ENCODE results near the gene DCST2. TPM values are rescaled to one million over a fixed set of nuclear protein-coding genes. Genes with fewer than 3 reads are reported as not detected.
A peak's percentile ranks its signal among the peaks of the same experiment; 100 is the strongest.

Gene DCST2
- total and polyA plus RNA-seq, 7 donors: 0.27 to 2.0 (median 0.43) TPM; not detected in 3

GRCh38 chr1:154999571-155000410 lies 33.8 kb downstream of the DCST2 start:
- intact Hi-C loops (cut with DNase I): loop anchor here (2.0 to 5.0 kb wide), 3 partner anchors 37 to 63 kb away; partner anchors contain the start of genes ADAM15, PMVK and PYGO2

GRCh38 chr1:154998818-154999570 lies 34.6 kb downstream of the DCST2 start:
- 10% methylated on average over 40 of the region's 40 CpGs for WGBS, 2 donors
- H3K4me3 ChIP-seq: peak overlapping the region; percentile 73 to 94 (median 81)
- H3K27ac ChIP-seq: peak overlapping the region; percentile 96 to 99 (median 98)
- H3K9me3 ChIP-seq: no peaks in the 10 kb centered on the region
- peak; percentile 87 for DNase-seq
- H3K36me3 ChIP-seq: no peaks in the 10 kb centered on the region
- no peaks in the 10 kb centered on the region for H3K27me3 ChIP-seq
- H3K4me1 ChIP-seq: peaks cover 0 to 27% (median 22%) of the 10 kb centered on the region in 4 donors
- intact Hi-C loops (cut with DNase I): loop anchor here (5.0 kb wide), 1 partner anchor 37 kb away; the partner anchor contains the start of gene PYGO2
- TF ChIP-seq, protein P1, sequence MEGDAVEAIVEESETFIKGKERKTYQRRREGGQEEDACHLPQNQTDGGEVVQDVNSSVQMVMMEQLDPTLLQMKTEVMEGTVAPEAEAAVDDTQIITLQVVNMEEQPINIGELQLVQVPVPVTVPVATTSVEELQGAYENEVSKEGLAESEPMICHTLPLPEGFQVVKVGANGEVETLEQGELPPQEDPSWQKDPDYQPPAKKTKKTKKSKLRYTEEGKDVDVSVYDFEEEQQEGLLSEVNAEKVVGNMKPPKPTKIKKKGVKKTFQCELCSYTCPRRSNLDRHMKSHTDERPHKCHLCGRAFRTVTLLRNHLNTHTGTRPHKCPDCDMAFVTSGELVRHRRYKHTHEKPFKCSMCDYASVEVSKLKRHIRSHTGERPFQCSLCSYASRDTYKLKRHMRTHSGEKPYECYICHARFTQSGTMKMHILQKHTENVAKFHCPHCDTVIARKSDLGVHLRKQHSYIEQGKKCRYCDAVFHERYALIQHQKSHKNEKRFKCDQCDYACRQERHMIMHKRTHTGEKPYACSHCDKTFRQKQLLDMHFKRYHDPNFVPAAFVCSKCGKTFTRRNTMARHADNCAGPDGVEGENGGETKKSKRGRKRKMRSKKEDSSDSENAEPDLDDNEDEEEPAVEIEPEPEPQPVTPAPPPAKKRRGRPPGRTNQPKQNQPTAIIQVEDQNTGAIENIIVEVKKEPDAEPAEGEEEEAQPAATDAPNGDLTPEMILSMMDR (IDR thresholded peaks at IDR 0.05): peak in 3 of 4 experiments; percentile 73 to 82 (median 78)
- TF ChIP-seq EP300 (IDR thresholded peaks at IDR 0.05): no peak
- TF ChIP-seq POLR2AphosphoS5 (IDR thresholded peaks at IDR 0.05): peak in 2 of 4 donors; percentile 15 to 26
- no peak for TF ChIP-seq POLR2A (IDR thresholded peaks at IDR 0.05)

More at GRCh38 chr1:154999571-155000410, 33.8 kb downstream of the DCST2 start:
- Histone ChIP-seq H3K4me1 (peaks cover 0 to 35% (median 30%) of the 10 kb centered on the region in 4 donors), H3K36me3 (no peaks in the 10 kb centered on the region), H3K4me3 (peak overlapping the region; percentile 73 to 94 (median 81)), H3K27me3 (no peaks in the 10 kb centered on the region), H3K9me3 (no peaks in the 10 kb centered on the region), H3K27ac (peak overlapping the region; percentile 96 to 99 (median 98))
- TF ChIP-seq EP300 (IDR thresholded peaks at IDR 0.05) (no peak), POLR2A (IDR thresholded peaks at IDR 0.05) (no peak), POLR2AphosphoS5 (IDR thresholded peaks at IDR 0.05) (no peak)
- TF ChIP-seq, protein P1 (IDR thresholded peaks at IDR 0.05): no peak
- DNase-seq: no peak
- 3 to 11% methylated on average over 50 of the region's 50 CpGs for WGBS, 2 donors

DNA sequence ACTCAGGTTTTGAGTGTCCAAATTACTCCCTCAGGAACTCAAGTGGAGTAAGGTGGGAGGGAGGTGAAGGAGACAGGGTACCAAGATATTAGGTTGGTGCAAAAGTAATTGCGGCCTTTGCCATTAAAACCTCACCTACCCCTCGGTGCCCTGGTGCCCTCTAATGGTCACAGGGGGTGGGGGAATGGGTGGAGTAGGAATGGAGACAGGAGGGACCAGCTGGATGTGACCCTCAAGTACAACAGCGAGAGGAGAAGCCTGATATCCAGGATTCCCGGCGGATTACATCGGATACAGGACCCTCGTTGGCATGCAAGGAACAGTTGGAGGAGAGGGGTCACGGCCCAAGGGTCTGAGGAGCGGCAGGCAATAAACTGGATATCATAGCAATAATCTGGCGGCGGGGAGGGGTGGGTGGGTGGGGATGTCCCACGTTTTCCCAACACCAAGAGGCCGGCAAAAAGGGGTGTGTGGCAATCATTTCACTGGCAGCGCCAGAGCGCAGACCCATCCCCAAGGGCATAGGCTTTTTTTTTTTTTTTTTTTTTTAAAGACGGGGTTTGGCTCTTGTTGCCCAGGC lies 35.3 kb downstream of the DCST2 start:
- no peaks in the 10 kb centered on the region for H3K36me3 ChIP-seq
- H3K4me1 ChIP-seq: peaks cover 0 to 26% (median 22%) of the 10 kb centered on the region in 4 donors
- H3K9me3 ChIP-seq: no peaks in the 10 kb centered on the region
- no peak overlapping the region for H3K4me3 ChIP-seq
- TF ChIP-seq, protein P1 (IDR thresholded peaks at IDR 0.05): no peak
- TF ChIP-seq POLR2AphosphoS5 (IDR thresholded peaks at IDR 0.05) (no peak), POLR2A (IDR thresholded peaks at IDR 0.05) (no peak), EP300 (IDR thresholded peaks at IDR 0.05) (no peak)
- intact Hi-C loops (cut with DNase I): loop anchor here (5.0 kb wide), 1 partner anchor 36 kb away; the partner anchor contains the start of gene PYGO2
- no peak for DNase-seq
- 57 to 73% methylated on average over 16 of the region's 16 CpGs for WGBS, 2 donors
- no peaks in the 10 kb centered on the region for H3K27me3 ChIP-seq
- peak overlapping the region in 3 of 4 donors; percentile 96 to 99 (median 98) for H3K27ac ChIP-seq

GRCh38 chr1:154996966-154997701 lies 36.4 kb downstream of the DCST2 start:
- TF ChIP-seq, protein P1 (IDR thresholded peaks at IDR 0.05): no peak
- TF ChIP-seq POLR2A (IDR thresholded peaks at IDR 0.05) (no peak), EP300 (IDR thresholded peaks at IDR 0.05) (no peak), POLR2AphosphoS5 (IDR thresholded peaks at IDR 0.05) (no peak)
- Histone ChIP-seq H3K36me3 (peaks cover 0 to 9% (median 0%) of the 10 kb centered on the region in 4 donors), H3K9me3 (no peaks in the 10 kb centered on the region), H3K4me1 (peaks cover 0 to 26% (median 22%) of the 10 kb centered on the region in 4 donors), H3K4me3 (no peak overlapping the region), H3K27ac (no peak overlapping the region), H3K27me3 (no peaks in the 10 kb centered on the region)
- peak; percentile 36 for DNase-seq
- WGBS, 2 donors: 82 to 88% methylated on average over 15 of the region's 15 CpGs
- intact Hi-C loops (cut with DNase I): loop anchor here (5.0 kb wide), 1 partner anchor 35 kb away; the partner anchor contains the start of gene PYGO2

Data from sigmoid colon (tissue), 7 donors.